MM.1S (cell line): ENCODE measurements around the gene ZNF618.

Experiments
- DNase-seq: peaks from one replicate; pipeline ENCODE4 v3.0.0-alpha.2; 2015
- H2AFZ ChIP-seq: fragments of 300-600 bp; sonication (generic); 2 replicates; pipeline ENCODE4 v1.6.0; 2016; ENCODE audit warnings: antibody characterized with exemption, low read length
- H3F3A ChIP-seq: fragments of 300-600 bp; sonication (generic); 2 replicates; pipeline ENCODE4 v1.6.1; 2016; ENCODE audit warnings: mild to moderate bottlenecking, antibody characterized with exemption, low read length, moderate library complexity, mixed read lengths; ENCODE audit not compliant: insufficient read depth
- H3K27ac ChIP-seq: fragments of 300-600 bp; sonication (generic); 2 replicates; pipeline ENCODE4 v1.5.1; 2016; ENCODE audit warnings: mild to moderate bottlenecking, low read length
- H3K27me3 ChIP-seq: fragments of 300-600 bp; sonication (generic); replicated peaks from 2 replicates; pipeline ENCODE4 v1.6.0; 2016; ENCODE audit warnings: low read length; ENCODE audit not compliant: insufficient read depth
- H3K36me3 ChIP-seq: fragments of 300-600 bp; sonication (generic); replicated peaks from 2 replicates; pipeline ENCODE4 v1.6.1; 2016; ENCODE audit warnings: mild to moderate bottlenecking, low read length, mixed read lengths; ENCODE audit not compliant: insufficient read depth
- H3K4me1 ChIP-seq: fragments of 300-600 bp; sonication (generic); 2 replicates; pipeline ENCODE4 v1.6.1; 2016; ENCODE audit warnings: low read length, mixed read lengths
- H3K4me2 ChIP-seq: fragments of 300-600 bp; sonication (generic); 2 replicates; pipeline ENCODE4 v1.6.0; 2016; ENCODE audit warnings: low read depth, low read length
- H3K4me3 ChIP-seq: fragments of 300-600 bp; sonication (generic); 2 replicates; pipeline ENCODE4 v1.5.1; 2016; ENCODE audit warnings: low read length, mixed read lengths
- H3K79me2 ChIP-seq: fragments of 300-600 bp; sonication (generic); 2 replicates; pipeline ENCODE4 v1.6.1; 2016; ENCODE audit warnings: mixed run types, low read length, mixed read lengths
- H3K9ac ChIP-seq: fragments of 300-600 bp; sonication (generic); 2 replicates; pipeline ENCODE4 v1.6.1; 2016; ENCODE audit warnings: low read length, mixed read lengths
- H3K9me2 ChIP-seq: fragments of 300-600 bp; sonication (generic); replicated peaks from 2 replicates; pipeline ENCODE4 v1.6.1; 2016; ENCODE audit warnings: mild to moderate bottlenecking, low read length, mixed read lengths; ENCODE audit not compliant: insufficient read depth
- H3K9me3 ChIP-seq: fragments of 300-600 bp; sonication (generic); replicated peaks from 2 replicates; pipeline ENCODE4 v1.6.1; 2016; ENCODE audit warnings: mild to moderate bottlenecking, low read length, mixed read lengths; ENCODE audit not compliant: insufficient read depth
- H4K20me1 ChIP-seq: fragments of 300-600 bp; sonication (generic); 2 replicates; pipeline ENCODE4 v1.6.1; 2016; ENCODE audit warnings: mild to moderate bottlenecking, low read length, moderate library complexity, mixed read lengths; ENCODE audit not compliant: insufficient read depth
- CTCF ChIP-seq: fragments of 300-600 bp; sonication (generic); IDR thresholded peaks from 2 replicates; pipeline ENCODE4 v1.5.1; 2016; ENCODE audit warnings: antibody characterized with exemption, low read length, mixed read lengths
- EZH2 ChIP-seq: fragments of 300-600 bp; sonication (generic); optimal IDR thresholded peaks from 2 replicates; pipeline ENCODE3; 2017; ENCODE audit warnings: low read depth, mild to moderate bottlenecking, antibody characterized with exemption, low read length, mixed read lengths
- EZH2phosphoT487 ChIP-seq: fragments of 300-600 bp; sonication (generic); IDR thresholded peaks from 2 replicates; pipeline ENCODE4 v1.6.1; 2018; ENCODE audit warnings: antibody characterized with exemption, low read length

ZNF618 gene

GRCh38 chr9:114002986-114003350, 126.9 kb downstream of the ZNF618 start:
- H3K4me3 ChIP-seq, result no peak overlapping the region
- H3K4me1 ChIP-seq, result no peaks in the 10 kb centered on the region
- no peaks in the 10 kb centered on the region for H3K79me2 ChIP-seq
- no peaks in the 10 kb centered on the region for H3K9me3 ChIP-seq
- no peak for DNase-seq
- H3F3A ChIP-seq, result no peaks in the 10 kb centered on the region
- no peak overlapping the region for H3K27ac ChIP-seq
- no peaks in the 10 kb centered on the region for H3K9me2 ChIP-seq
- no peak overlapping the region for H2AFZ ChIP-seq
- no peak overlapping the region for H3K4me2 ChIP-seq
- no peaks in the 10 kb centered on the region for H3K36me3 ChIP-seq
- no peak overlapping the region for H3K9ac ChIP-seq
- H3K27me3 ChIP-seq, result no peaks in the 10 kb centered on the region
- H4K20me1 ChIP-seq, result no peaks in the 10 kb centered on the region
- TF ChIP-seq EZH2, result no peak
- TF ChIP-seq CTCF, result no peak
- TF ChIP-seq EZH2phosphoT487, result no peak

GRCh38 chr9:114003351-114003750, 127.2 kb downstream of the ZNF618 start:
- DNase-seq, result no peak
- no peaks in the 10 kb centered on the region for H3K79me2 ChIP-seq
- TF ChIP-seq EZH2 (no peak), CTCF (no peak), EZH2phosphoT487 (no peak)
- H3K4me2 ChIP-seq, result no peak overlapping the region
- no peak overlapping the region for H3K27ac ChIP-seq
- no peak overlapping the region for H3K9ac ChIP-seq
- no peak overlapping the region for H3K4me3 ChIP-seq
- no peaks in the 10 kb centered on the region for H3K27me3 ChIP-seq
- no peaks in the 10 kb centered on the region for H3K4me1 ChIP-seq
- no peaks in the 10 kb centered on the region for H3K36me3 ChIP-seq
- H3K9me2 ChIP-seq, result no peaks in the 10 kb centered on the region
- no peaks in the 10 kb centered on the region for H3K9me3 ChIP-seq
- H2AFZ ChIP-seq, result no peak overlapping the region
- no peaks in the 10 kb centered on the region for H3F3A ChIP-seq
- no peaks in the 10 kb centered on the region for H4K20me1 ChIP-seq

GRCh38 chr9:114003758-114004157, 127.6 kb downstream of the ZNF618 start:
- TF ChIP-seq EZH2 (no peak), CTCF (no peak), EZH2phosphoT487 (no peak)
- Histone ChIP-seq H3K4me1 (no peaks in the 10 kb centered on the region), H3F3A (no peaks in the 10 kb centered on the region), H3K9me3 (no peaks in the 10 kb centered on the region), H3K79me2 (no peaks in the 10 kb centered on the region), H3K4me3 (no peak overlapping the region), H3K4me2 (no peak overlapping the region), H3K9ac (no peak overlapping the region), H3K27ac (no peak overlapping the region), H3K27me3 (no peaks in the 10 kb centered on the region), H2AFZ (no peak overlapping the region), H3K36me3 (no peaks in the 10 kb centered on the region), H3K9me2 (no peaks in the 10 kb centered on the region), H4K20me1 (no peaks in the 10 kb centered on the region)
- no peak for DNase-seq
